ENCODE results near the gene MAP3K7CL. TPM values are rescaled to one million over a fixed set of nuclear protein-coding genes. Genes with fewer than 3 reads are reported as not detected.

Gene MAP3K7CL
- total and polyA plus RNA-seq, 4 donors: 1.4 to 3.5 (median 3.1) TPM

DNA sequence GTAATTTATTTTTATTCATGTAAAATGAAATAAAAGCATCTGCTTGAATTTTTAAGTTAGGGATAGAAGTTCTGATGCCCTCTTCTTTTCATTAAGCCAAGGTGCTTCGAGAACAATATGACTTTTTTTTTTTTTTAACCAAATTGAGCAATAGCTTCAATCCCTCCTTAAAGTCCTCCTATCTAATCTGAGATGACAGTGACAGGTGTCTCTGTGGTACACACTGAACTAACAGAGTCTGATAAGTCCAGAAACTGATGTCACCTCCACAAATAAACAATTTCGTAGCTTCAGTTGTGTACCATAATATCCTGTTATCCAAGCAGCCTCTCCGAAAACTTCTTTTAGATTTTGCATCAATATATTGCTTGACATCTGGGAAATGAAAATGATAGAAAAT is 23.8 kb downstream of the MAP3K7CL start (continued):
- TF ChIP-seq GABPA (IDR thresholded peaks at IDR 0.05 in 1 of 2, conservative IDR thresholded peaks at IDR 0.05 in 1 of 2) (no peak), RAD21 (IDR thresholded peaks at IDR 0.05) (no peak)

DNA sequence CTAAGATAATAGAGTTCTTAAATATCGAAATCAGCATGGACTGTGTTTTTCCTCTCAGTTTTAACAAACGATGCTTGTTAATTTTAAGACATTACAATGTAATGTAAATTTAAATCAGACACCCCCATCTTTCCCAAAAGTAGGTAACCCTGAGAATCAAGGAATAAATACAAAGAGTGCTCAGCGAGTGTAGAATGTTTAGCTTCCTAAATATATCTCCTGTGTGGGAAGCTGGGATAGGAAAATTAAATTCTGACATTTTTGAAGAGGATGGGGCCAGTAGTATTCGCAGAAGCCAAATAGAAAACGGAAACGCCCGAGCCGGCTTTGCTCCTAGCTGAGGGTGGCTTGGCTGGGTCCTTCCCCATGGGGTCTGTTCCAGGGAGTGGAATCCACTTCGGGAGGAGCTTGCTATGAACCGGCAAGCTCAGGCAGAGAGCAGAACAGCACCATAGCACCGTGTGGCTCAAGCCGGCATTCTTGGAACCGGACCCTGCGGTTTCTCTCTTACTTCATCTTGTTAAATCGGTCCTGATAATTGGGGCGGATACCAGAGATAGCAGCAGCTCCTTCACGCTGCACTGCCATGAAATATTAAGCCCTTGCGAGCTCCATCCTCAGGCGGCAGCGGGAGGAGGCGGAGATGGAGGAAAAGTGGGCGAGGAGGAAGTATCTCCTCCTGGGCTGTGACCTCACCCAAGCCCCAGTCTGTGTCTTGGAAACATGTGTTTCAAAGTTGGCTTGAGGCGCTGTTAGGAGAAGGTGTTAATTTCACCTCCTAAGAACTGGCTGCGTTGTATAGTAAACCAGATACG is 24.9 kb downstream of the MAP3K7CL start:
- Histone ChIP-seq H3K9me3 (ENCODE audit: control insufficient read depth in 4 of 4, low read length in 3 of 4) (no peaks in the 10 kb centered on the region), H3K4me3 (ENCODE audit: low read depth in 1 of 3, low read length in 3 of 3) (no peak overlapping the region), H3K9ac (ENCODE audit: low read depth in 1 of 2, low read length in 2 of 2) (no peak overlapping the region), H3K27me3 (ENCODE audit: control insufficient read depth in 4 of 4, insufficient read depth in 4 of 4, low read length in 3 of 4) (no peaks in the 10 kb centered on the region), H3K4me1 (ENCODE audit: control insufficient read depth in 4 of 4, insufficient read depth in 4 of 4, low read length in 3 of 4) (peaks cover 0 to 5% (median 0%) of the 10 kb centered on the region in 4 donors), H3K27ac (ENCODE audit: low read depth in 1 of 2, low read length in 2 of 2) (no peak overlapping the region), H3K36me3 (ENCODE audit: control insufficient read depth in 4 of 4, insufficient read depth in 3 of 4, low read depth in 1 of 4, low read length in 3 of 4) (no peaks in the 10 kb centered on the region)
- WGBS: 65% methylated on average over 25 of the region's 25 CpGs
- no peak for DNase-seq (ENCODE audit: low spot score)
- TF ChIP-seq, protein P1, sequence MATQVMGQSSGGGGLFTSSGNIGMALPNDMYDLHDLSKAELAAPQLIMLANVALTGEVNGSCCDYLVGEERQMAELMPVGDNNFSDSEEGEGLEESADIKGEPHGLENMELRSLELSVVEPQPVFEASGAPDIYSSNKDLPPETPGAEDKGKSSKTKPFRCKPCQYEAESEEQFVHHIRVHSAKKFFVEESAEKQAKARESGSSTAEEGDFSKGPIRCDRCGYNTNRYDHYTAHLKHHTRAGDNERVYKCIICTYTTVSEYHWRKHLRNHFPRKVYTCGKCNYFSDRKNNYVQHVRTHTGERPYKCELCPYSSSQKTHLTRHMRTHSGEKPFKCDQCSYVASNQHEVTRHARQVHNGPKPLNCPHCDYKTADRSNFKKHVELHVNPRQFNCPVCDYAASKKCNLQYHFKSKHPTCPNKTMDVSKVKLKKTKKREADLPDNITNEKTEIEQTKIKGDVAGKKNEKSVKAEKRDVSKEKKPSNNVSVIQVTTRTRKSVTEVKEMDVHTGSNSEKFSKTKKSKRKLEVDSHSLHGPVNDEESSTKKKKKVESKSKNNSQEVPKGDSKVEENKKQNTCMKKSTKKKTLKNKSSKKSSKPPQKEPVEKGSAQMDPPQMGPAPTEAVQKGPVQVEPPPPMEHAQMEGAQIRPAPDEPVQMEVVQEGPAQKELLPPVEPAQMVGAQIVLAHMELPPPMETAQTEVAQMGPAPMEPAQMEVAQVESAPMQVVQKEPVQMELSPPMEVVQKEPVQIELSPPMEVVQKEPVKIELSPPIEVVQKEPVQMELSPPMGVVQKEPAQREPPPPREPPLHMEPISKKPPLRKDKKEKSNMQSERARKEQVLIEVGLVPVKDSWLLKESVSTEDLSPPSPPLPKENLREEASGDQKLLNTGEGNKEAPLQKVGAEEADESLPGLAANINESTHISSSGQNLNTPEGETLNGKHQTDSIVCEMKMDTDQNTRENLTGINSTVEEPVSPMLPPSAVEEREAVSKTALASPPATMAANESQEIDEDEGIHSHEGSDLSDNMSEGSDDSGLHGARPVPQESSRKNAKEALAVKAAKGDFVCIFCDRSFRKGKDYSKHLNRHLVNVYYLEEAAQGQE (IDR thresholded peaks at IDR 0.05): no peak
- no peak for TF ChIP-seq YY1 (IDR thresholded peaks at IDR 0.05)
- TF ChIP-seq, protein P2, sequence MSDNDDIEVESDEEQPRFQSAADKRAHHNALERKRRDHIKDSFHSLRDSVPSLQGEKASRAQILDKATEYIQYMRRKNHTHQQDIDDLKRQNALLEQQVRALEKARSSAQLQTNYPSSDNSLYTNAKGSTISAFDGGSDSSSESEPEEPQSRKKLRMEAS (IDR thresholded peaks at IDR 0.05): no peak
- no peak for TF ChIP-seq HNF4A (conservative IDR thresholded peaks at IDR 0.05)
- TF ChIP-seq, protein P3, sequence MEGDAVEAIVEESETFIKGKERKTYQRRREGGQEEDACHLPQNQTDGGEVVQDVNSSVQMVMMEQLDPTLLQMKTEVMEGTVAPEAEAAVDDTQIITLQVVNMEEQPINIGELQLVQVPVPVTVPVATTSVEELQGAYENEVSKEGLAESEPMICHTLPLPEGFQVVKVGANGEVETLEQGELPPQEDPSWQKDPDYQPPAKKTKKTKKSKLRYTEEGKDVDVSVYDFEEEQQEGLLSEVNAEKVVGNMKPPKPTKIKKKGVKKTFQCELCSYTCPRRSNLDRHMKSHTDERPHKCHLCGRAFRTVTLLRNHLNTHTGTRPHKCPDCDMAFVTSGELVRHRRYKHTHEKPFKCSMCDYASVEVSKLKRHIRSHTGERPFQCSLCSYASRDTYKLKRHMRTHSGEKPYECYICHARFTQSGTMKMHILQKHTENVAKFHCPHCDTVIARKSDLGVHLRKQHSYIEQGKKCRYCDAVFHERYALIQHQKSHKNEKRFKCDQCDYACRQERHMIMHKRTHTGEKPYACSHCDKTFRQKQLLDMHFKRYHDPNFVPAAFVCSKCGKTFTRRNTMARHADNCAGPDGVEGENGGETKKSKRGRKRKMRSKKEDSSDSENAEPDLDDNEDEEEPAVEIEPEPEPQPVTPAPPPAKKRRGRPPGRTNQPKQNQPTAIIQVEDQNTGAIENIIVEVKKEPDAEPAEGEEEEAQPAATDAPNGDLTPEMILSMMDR (IDR thresholded peaks at IDR 0.05; ENCODE audit: low read depth, low read length, missing input control): no peak
- TF ChIP-seq GABPA (IDR thresholded peaks at IDR 0.05 in 1 of 2, conservative IDR thresholded peaks at IDR 0.05 in 1 of 2): no peak
- TF ChIP-seq, protein P4, sequence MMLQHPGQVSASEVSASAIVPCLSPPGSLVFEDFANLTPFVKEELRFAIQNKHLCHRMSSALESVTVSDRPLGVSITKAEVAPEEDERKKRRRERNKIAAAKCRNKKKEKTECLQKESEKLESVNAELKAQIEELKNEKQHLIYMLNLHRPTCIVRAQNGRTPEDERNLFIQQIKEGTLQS (IDR thresholded peaks at IDR 0.05): no peak
- TF ChIP-seq FOXA2 (IDR thresholded peaks at IDR 0.05): no peak
- no peak for TF ChIP-seq JUND (IDR thresholded peaks at IDR 0.05)
- TF ChIP-seq, protein P5, sequence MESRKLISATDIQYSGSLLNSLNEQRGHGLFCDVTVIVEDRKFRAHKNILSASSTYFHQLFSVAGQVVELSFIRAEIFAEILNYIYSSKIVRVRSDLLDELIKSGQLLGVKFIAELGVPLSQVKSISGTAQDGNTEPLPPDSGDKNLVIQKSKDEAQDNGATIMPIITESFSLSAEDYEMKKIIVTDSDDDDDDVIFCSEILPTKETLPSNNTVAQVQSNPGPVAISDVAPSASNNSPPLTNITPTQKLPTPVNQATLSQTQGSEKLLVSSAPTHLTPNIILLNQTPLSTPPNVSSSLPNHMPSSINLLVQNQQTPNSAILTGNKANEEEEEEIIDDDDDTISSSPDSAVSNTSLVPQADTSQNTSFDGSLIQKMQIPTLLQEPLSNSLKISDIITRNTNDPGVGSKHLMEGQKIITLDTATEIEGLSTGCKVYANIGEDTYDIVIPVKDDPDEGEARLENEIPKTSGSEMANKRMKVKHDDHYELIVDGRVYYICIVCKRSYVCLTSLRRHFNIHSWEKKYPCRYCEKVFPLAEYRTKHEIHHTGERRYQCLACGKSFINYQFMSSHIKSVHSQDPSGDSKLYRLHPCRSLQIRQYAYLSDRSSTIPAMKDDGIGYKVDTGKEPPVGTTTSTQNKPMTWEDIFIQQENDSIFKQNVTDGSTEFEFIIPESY (IDR thresholded peaks at IDR 0.05): no peak
- no peak for TF ChIP-seq TAF1 (conservative IDR thresholded peaks at IDR 0.05)
